PC-3 (cell line): ENCODE measurements around the gene DHX35.

ENCODE experiments used
- CTCF ChIP-seq: fragments of 300-600 bp; sonication (generic); conservative IDR thresholded peaks from 2 replicates; pipeline ENCODE4 v1.5.1; 2017; ENCODE audit warnings: antibody characterized with exemption, low read depth, mild to moderate bottlenecking, low read length
- EZH2 ChIP-seq: fragments of 300-600 bp; sonication (generic); IDR thresholded peaks from one replicate; pipeline ENCODE4 v1.6.1; 2017; ENCODE audit warnings: antibody characterized with exemption, mild to moderate bottlenecking, low read length; ENCODE audit not compliant: unreplicated experiment
- EZH2phosphoT487 ChIP-seq: fragments of 300-600 bp; sonication (generic); IDR thresholded peaks from 2 replicates; pipeline ENCODE4 v1.6.1; 2018; ENCODE audit warnings: mild to moderate bottlenecking, antibody characterized with exemption, low read length, borderline replicate concordance

GRCh38 chr20:38926934-38927616 is 35.1 kb upstream of the DHX35 start:
- TF ChIP-seq EZH2 (no peak), CTCF (no peak), EZH2phosphoT487 (no peak)
